Activated T-helper 1 cell treated with anti-CD3 and anti-CD28 coated beads, Interleukin-2, amount 50 U/mL, for 16 hours (primary cell): ENCODE results near the gene CAMK2B.

Experiments used
- DNase-seq, 2 donors: peaks; one replicate each; pipeline ENCODE4 v3.0.0-alpha.2; 2020; ENCODE audit warnings: low read depth in 1 of 2, low spot score in 1 of 2

The CAMK2B gene

GRCh38 chr7:44287488-44288380 is 37.7 kb downstream of the CAMK2B start:
- DNase-seq, result no peak

GRCh38 chr7:44286618-44287487 is 38.5 kb downstream of the CAMK2B start:
- DNase-seq, result no peak

DNA sequence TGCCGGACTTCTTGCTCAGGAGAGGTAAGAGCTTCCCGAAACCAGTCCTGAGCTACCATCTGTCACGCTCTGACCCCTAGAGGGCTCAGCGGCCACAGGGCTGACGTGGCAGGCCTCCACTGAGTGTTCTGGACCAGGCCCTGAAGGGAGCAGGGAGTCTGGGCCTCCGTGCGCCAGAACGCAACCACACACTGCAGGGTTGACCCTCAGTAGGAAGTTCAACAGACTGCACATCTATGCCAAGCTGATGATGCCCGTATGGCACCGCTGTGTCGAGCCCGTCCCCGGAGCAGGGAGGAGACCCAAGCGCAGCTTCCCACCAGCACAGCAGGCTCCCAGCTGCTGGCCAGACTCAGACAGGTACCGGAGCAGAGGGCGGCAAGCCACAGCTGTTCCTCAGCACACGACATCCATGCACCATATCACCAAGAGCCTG is 39.2 kb downstream of the CAMK2B start:
- no peak for DNase-seq

- no peak for DNase-seq
Observed at GRCh38 chr7:44285561-44285960, 39.8 kb downstream of the CAMK2B start.

- peak in 1 of 2 donors; percentile 2 for DNase-seq
Observed at GRCh38 chr7:44284881-44285541, 40.4 kb downstream of the CAMK2B start.

- no peak for DNase-seq
Observed at GRCh38 chr7:44284216-44284615, 41.2 kb downstream of the CAMK2B start.

DNA sequence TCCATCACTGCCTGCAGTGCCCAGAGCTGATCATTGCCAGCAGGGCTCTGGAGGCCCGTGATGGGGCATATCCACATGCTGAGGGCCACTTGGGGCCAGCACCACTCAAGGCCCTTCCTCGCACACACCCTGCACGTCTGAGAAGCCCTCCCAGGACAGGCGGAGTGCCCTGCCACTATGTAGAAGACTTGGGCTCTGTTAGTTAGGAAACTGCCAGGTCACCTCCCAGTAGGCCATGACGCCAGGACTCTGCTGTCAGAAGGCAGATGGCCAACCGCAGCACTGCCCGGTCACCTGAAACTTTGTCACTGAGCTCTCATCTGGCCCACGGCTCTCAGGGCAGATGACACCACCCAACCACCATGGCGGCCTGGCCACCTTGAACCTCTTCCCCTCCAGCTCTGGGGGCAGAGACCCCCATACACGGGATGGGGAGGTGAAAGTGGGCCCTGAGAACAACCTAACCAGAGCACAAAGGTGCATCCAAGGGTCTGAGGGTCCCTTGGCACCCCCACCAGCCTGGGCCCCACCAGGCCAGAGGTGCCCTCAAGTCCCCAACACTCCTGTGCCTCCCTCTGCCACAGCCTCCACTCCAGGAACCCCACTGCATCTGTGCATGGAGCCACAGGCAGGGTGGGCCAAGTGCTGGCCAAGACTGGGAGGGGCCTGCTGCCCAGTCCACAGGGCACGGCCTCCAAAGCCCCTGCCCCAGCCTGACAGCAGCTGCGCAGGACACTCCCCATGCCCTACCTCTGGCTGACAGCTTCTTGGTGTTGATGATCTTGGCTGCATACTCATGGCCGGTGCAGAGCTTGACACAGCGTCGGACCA is 41.8 kb downstream of the CAMK2B start:
- no peak for DNase-seq

DNA sequence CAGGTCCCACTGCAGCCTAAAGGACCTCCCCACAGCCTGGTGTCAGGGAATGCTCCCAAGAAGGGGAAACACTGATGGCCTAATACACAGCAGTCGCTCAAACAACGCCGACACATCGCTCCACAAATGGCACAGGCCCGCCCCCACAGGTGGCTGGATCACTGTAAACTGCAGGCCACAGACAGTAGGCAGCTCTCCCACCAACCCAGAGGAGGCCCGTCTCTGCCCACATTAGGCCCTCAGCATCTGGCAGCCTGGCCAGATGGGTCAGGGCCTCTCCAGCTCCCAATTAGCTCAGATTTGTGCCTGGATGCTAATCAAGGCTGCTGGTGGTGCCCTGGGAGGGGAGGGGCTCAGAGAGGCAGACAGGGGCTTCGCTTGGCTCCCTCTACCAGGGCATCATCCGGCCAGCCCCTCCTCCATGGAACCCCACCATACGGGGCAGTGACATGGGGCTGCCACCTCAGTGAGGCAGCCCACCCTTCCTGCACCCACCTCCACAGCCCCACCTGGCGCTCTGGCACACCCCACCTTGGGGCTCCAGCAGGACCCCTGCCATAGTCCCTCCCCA is 42.7 kb downstream of the CAMK2B start:
- DNase-seq, result no peak

DNA sequence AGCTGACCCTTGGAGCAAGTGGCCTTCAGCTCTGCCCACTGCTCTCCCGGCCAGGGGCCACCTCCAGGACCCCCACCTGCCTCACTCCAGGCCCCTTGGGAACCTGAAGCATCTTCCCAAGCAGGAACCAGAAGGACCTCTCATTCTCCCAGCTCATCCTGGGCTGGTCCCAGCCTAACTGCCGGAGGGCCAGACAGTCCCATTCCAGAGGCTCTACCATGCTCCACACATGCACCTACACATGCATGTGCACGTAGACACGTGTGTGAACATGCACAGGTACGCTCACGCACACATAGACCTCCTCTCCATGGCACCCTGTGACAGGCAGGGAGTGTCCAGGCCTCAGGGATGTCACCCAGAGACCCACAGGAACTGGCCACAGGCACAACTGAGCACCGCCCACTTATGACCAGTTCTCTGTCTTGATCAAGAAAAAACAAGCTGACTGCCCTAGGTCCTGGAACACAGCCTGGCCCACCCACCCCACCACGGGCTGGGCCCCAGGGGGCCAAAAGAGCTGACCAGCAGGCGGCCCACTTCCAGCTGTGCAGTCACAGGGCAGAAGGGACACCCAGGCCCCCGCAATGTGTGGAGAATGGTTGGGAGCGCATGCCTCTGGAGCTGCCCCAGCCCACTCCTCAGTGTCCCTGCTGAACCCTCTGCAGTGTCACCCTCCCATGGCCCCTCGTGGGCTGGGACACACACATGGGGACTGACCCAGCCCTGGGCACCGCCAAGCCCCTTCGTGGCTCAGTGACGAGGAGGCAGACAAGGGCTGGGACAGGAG is 43.4 kb downstream of the CAMK2B start:
- no peak for DNase-seq

- no peak for DNase-seq
Observed at GRCh38 chr7:44280993-44281721, 44.2 kb downstream of the CAMK2B start.

DNA sequence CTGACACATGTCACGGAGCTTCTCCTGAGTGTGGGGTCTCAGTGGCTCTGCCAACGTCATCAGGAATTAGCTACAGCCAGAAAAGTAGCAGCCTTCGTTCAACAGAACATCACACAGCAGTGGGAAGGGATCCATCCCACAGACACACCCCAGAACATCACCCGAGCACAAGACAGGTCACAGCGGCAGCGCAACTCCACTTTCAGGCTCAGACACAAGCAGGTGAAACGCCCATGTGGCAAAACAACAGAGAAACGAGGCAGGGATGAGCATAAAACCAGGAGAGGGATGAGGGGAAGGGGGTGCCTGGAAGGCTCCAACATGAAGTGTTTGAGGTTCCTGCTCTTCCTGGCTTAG is 44.8 kb downstream of the CAMK2B start:
- DNase-seq, result no peak

- DNase-seq, result no peak
Observed at GRCh38 chr7:44279731-44280505, 45.5 kb downstream of the CAMK2B start.

DNA sequence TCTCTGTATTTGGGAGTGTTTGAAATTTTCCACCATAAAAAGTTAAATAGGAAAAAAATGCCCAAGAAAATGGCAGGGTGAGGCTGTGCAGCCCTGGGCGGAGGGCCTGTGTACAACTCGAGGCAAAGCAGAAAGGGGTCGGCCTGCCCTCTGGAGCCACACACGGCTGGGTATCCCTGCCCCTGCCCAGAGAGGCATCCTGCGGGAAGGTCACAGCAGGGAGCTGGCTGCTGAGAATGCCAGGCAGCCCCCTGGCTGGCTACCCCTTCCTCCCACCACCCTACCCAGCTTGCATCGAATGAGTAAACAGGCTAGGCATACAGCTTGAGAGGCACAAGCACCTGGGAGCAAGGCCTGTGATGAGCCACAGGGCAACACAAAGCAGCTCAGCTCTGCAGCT is 46.1 kb downstream of the CAMK2B start:
- DNase-seq, result no peak

- no peak for DNase-seq
Observed at GRCh38 chr7:44278451-44279161, 46.8 kb downstream of the CAMK2B start.

GRCh38 chr7:44277851-44278250 is 47.5 kb downstream of the CAMK2B start:
- DNase-seq, result no peak

DNA sequence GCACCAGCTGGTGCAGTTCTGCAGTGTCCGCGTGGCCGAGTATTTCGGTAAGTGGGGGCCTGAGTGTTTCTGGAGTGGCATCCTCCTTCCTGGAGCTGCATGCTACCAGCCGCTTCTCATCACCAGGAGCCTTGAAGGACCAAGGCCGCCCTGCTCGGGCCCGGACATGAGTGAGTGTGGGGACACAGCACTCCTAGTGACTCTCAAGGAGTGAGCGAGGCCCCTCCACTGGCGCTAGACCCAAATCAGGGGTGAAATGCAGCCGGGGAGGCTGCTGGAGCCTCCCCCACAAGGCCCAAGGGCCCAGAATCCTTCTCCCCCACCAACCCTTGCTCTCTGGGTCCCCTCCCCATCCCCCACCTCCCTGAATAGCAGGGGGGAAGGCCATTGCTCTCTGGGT is 48.0 kb downstream of the CAMK2B start:
- no peak for DNase-seq

DNA sequence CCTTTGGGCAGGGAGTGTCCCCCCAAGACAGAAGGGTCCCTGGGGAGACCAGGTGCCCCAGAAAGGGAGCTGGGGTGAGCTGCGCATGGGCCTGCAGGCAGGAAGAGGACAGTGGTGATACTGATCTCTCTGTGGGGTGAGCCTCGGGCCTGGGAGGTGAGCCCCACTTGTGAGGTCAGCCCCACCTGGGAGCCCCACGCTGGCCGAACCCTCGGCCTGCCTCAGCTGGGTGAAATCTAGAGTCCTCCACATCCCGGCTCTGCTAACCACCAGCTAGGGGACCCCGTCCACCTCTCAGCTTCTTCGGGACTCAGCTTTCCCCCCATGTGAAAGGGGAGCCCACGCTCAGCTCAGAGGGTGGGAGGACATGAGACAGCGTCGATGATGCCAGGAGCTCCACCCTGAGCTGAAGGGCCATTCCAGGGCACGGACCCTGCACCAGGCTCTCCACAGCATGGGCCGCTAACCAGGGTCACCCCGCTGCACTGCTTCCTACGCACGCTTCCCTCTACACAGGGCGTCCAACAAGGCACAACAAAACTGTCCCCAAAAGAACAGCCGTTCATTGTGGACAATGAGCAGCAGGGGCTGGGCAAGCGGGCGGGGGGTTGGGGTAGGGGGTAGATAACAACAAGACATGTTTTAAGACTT is 48.7 kb downstream of the CAMK2B start:
- no peak for DNase-seq
